ENCODE data around the gene TACR1.
A peak's percentile ranks its signal among the peaks of the same experiment; 100 is the strongest.
"Not testable (repeated sequence)": the region's sequence is repeated elsewhere in the genome, so short reads cannot be mapped to it uniquely, and the experiment has no call there.

The TACR1 gene

GRCh38 chr2:75079575-75079974, 119.7 kb downstream of the TACR1 start:
- no peak for DNase-seq

DNA sequence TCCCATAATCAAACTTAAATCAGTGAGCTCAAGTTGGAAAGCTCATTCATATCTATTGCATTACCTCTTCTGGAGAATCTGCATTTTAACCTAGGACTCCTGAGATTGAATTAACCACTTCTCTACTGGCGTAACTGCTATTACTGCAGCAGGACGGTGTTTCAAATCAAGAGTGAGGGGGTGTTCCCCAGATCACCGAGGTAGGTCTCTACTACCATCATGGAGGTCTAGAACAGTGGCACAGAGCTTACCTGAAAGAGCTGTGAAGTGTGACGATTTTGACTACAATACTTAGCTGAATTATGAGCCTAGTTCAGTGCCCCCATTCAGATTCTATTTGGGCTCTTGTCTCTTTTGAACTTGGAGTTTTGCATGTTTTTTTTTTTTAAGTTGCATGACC, 121.4 kb downstream of the TACR1 start:
- no peak for DNase-seq

- no peak for DNase-seq
These were observed 123.2 kb downstream of the TACR1 start for GRCh38 chr2:75076088-75076487.

- DNase-seq = no peak
These were observed 124.6 kb downstream of the TACR1 start for GRCh38 chr2:75074708-75075107.

DNA sequence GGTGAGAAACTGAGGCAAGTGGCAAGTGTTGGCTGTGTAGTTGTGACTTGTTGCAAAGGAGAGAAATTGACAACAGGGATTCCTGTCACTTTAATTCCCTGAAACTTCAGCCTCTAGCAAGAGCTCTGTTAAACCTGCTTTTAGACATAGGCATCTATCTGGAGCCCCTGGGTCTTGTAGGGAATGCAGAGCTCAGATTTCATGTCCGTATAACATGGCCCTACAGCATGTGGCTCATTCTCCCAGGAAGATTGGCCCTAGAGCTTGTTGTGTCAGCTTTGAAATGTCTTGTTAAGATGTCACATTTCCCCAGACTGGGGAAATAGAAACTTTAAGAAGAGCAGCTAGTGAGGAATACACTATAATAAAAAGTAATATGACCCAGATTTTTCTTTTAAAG, 125.1 kb downstream of the TACR1 start:
- DNase-seq = no peak

DNA sequence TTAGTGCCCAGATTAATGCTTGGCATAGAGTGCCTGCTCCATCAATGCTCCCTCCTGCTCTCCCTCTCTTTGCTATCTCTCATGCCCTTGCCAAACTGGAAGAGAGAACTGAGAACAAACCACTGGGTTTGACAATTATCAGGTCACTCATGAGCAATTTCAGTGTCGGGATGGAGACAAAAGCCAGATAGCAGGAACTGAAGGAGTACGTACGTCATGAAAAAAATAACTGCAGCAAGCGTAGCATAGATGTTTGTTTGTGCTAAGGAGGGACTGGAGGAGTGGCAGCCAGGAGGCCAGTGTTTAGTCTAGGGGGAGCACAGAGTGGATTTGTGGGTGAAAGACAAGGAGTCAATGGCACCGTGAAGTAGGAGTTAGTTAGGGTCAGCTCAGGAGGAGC, 127.6 kb downstream of the TACR1 start:
- DNase-seq = no peak

- no peak for DNase-seq
These were observed 130.8 kb downstream of the TACR1 start for GRCh38 chr2:75068546-75068945.

DNA sequence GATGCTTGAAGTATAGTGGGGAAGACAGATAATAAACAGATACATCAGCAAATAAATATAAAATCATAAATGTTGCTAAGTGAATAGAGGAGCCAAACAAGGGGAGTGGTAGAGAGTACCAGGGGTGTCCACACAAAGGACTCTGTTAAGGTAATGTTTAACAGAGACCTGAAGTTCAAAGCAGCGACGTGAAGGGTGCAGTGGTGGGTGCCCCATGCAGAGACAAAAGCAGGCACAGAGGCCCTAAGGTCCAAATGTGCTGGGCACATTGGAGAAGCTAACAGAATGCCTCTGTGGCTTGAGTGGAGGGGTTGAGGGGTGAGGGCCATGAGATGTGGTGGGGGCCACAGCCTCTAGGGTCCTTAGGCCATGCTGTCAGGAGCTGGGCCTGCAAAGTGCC, 131.8 kb downstream of the TACR1 start:
- DNase-seq = no peak

- no peak for DNase-seq
These were observed 133.0 kb downstream of the TACR1 start for GRCh38 chr2:75066121-75066902.

DNA sequence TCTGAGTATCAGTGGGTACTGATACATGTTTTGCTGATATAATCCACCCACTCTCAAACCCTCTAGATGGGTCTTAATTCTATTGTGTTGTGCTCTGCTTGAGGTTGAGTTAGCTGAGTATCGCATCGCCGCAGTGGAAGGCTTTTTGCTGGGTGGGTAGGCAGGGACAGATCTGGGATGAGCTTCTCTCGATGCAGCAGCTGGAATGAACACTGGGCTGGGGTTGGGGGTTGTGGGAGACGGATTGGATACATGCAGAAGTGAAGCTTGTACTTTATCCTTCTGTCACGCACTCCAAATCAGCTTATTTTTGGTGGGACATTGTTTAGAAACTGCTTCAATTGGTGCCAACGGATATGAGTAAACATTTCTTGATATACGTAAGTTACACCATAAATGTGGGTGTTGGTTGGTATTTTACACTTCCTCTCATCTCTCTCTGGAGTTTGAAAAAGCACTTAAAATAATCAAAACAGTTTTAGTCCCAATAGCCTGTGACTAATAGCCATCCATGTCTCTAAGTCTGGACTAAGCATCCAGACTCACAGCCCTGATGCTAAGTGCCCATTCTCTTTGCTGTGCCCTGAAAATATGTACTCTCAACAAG, 133.8 kb downstream of the TACR1 start:
- no peak for DNase-seq

DNA sequence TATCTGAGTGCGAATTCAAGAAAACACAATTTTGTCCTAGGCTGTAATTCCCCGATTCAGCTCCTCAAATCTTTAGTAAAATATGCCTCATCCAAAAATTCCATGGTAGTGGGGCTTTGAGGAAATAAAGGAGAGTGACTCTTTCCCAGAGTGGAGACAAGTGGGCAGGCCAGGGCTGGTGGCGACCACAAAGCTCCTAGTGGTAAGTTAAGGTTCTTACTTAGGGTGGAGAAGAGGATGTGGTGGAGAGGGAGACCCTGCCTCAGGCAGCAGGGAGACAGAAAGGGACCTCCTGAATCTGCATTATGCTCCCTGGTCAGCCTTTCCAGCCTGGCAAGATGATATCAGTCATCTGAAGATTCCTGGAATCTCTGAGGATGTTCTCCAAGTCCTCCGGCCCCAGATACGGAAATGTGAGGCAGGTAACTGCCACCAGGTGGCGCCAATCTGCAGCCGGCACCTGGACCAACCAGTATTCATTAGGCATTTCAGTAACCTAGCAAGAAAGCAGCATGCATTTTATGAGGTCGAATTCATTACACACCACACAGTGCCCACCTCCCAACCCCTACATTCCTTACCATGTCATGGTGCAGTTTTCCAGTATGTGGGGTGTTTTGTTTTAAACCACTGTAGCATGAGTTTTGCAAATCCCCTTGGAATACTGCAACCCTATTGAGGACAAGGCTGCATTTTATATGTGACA, 134.5 kb downstream of the TACR1 start:
- DNase-seq = peak; percentile 9 to 38

DNA sequence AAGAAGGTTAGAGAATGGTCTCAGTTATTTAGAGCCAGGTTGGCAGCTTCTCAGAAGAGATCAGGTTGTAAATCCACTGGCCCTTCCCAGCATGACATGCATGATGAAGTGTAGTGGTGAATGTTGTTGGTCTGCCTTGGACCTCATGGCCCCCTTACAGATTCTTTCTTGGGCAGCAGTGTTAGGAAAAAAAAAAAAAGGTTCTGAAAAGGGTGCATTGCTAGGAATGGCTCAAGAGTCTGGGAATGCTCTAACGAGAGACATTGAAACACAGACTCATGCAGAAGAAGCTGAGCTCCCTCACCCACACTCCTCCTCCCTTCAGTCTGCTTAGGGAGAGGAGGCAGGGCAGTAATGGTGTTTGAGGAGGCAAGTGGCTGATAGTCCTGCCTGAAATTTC, 135.4 kb downstream of the TACR1 start:
- DNase-seq = no peak

- no peak for DNase-seq
These were observed 140.9 kb downstream of the TACR1 start for GRCh38 chr2:75058427-75058826.

DNA sequence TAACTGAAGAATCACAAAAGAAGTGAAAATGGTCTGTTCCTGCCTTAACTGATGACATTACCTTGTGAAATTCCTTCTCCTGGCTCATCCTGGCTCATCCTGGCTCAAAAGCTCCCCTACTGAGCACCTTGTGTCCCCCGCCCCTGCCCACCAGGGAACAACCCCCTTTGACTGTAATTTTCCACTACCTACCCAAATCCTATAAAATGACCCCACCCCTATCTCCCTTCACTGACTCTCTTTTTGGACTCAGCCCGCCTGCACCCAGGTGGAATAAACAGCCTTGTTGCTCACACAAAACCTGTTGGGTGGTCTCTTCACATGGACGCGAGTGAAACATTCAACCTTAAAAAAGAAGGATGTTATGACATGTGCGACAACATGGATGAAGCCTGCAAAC, 142.2 kb downstream of the TACR1 start:
- not testable (repeated sequence) for DNase-seq

GRCh38 chr2:75055820-75056675, 143.3 kb downstream of the TACR1 start:
- DNase-seq = no peak

DNA sequence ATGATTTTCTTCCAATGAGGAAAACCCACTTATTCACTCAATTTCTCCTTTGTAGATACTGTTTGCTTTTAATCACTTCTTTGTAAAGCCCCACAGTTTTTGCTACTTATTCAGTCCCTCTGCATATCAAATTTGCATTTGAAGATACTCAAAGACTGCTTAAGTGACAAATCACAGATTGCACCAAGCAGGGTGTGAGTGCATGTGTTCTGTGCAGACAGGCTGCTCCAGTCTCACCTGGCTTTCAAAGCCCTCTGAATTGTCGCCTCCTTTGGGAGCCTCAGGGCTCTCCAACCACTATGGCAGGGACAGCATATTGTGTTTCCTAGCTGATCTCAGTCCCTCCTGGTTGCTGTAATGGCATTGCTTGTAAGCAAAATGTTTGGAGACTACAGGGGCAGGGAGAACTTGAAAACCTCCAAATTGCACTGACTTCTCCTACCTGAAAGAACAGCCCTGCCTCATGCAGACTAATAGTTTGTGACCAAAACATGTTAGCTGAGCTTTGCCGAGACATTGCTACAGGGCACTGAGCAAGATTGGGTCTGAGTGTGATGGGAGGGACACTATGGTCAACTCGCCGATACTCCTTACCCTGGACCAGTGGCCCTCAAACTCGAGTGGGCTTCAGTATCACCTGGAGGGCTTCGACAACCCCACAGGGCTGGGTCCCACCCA, 144.0 kb downstream of the TACR1 start:
- DNase-seq = no peak

- no peak for DNase-seq
These were observed 145.0 kb downstream of the TACR1 start for GRCh38 chr2:75054296-75054695.

- DNase-seq = no peak
These were observed 145.7 kb downstream of the TACR1 start for GRCh38 chr2:75053484-75054112.

DNA sequence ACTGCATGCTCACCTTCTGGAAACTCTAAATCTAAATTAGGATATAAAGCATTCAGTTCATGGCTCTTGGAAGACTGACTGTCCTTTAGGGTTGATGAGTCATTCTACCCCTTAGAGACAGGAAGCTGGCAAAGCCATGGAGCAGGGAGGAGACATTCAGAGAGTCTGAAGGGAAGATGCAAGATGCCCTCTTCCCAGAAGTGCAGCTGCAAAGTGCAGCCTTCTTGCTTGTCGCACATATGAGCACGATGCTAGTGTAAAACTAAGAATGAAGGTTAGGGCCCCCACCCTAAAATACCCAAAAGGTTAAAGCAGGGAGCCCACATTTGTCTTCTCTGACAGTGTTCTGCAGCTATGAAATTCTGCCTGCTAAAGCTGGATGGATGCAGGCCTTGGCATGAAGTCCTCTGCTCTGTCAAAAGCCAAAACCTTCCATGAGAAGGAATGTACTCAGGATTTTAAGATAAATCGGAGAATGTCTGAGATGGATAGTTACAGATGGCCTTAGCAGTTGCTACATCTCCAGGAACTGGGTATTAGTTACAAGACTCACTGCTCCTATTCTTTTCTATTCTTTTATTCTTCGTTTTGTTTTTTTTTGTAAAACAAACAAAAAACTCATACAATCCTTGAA, 151.2 kb downstream of the TACR1 start:
- DNase-seq = no peak

GRCh38 chr2:75047189-75047991, 151.9 kb downstream of the TACR1 start:
- DNase-seq = no peak
